ENCODE measurements around the gene DLGAP3. TPM values are rescaled to one million over a fixed set of nuclear protein-coding genes. Genes with fewer than 3 reads are reported as not detected.

The DLGAP3 gene
- polyA plus RNA-seq, 1 donor (not counting 4 experiments of a cell fraction or from before 2014, with no cell fraction given) = not detected

DNA sequence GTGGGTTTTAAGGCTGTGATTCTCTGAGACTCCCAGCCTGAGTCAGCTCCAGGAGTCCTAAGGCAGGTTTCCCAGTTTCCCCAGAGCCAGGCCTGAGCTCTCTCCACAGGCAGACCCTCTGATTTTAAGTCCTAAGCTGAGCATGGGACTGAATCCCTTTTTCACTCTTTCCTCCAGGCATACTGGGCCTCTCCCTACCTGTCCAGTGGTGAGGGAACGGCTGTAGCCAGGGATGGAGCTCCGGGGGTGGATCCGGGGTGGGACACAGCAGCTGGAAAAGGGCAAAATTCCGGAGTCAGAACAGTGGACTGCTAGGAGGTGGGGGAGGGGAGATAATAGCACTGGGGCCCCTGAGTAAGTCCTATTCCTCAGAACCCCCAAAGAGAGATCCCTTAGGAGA is 30.0 kb downstream of the DLGAP3 start:
- Histone ChIP-seq H3K4me2 (ENCODE audit: control insufficient read depth, extremely low read depth, insufficient read depth, low read depth, low read length) (no peak overlapping the region), H3K9me3 (ENCODE audit: control insufficient read depth, low read depth, low read length) (no peaks in the 10 kb centered on the region), H3K9me1 (ENCODE audit: control insufficient read depth, extremely low read depth, insufficient read depth, low read length) (no peaks in the 10 kb centered on the region), H2AFZ (ENCODE audit: control insufficient read depth, low read length) (no peak overlapping the region), H3K27ac (ENCODE audit: control insufficient read depth, insufficient read depth, low read length) (no peak overlapping the region), H3K27me3 (ENCODE audit: control insufficient read depth, extremely low read depth, insufficient read depth, low read length) (no peaks in the 10 kb centered on the region), H3K4me1 (ENCODE audit: control insufficient read depth, extremely low read depth, insufficient read depth, low read length) (no peaks in the 10 kb centered on the region), H3K36me3 (ENCODE audit: control insufficient read depth in 2 of 2, extremely low read depth in 1 of 2, insufficient read depth in 2 of 2, low read length in 2 of 2) (no peaks in the 10 kb centered on the region), H3K4me3 (ENCODE audit: control insufficient read depth in 2 of 3, extremely low read depth in 1 of 3, insufficient read depth in 2 of 3, low read depth in 1 of 3, low read length in 3 of 3) (no peak overlapping the region), H3K9ac (ENCODE audit: control insufficient read depth, extremely low read depth, insufficient read depth, low read length) (no peak overlapping the region), H4K20me1 (ENCODE audit: control insufficient read depth, extremely low read depth, insufficient read depth, low read length) (no peaks in the 10 kb centered on the region), H3K79me2 (ENCODE audit: control insufficient read depth, insufficient read depth, low read length) (no peaks in the 10 kb centered on the region)
- TF ChIP-seq EZH2 (IDR thresholded peaks at IDR 0.05; ENCODE audit: low read length) = no peak
- TF ChIP-seq CTCF (optimal IDR thresholded peaks at IDR 0.05 in 1 of 3, IDR thresholded peaks at IDR 0.05 in 1 of 3, conservative IDR thresholded peaks at IDR 0.05 in 1 of 3; ENCODE audit: extremely low read depth in 1 of 3, insufficient read depth in 2 of 3, low read length in 3 of 3) = no peak
- DNase-seq (ENCODE audit: low read depth, low spot score) (no peak), FAIRE-seq (no peak)
- dilution Hi-C loops (cut with MboI; ENCODE audit: extremely low pct_ligation_motif_present, low sequenced_read_pairs) = no loop called here

GRCh38 chr1:34898330-34898761 is 31.1 kb downstream of the DLGAP3 start:
- Histone ChIP-seq H3K79me2 (ENCODE audit: control insufficient read depth, insufficient read depth, low read length) (no peaks in the 10 kb centered on the region), H3K4me1 (ENCODE audit: control insufficient read depth, extremely low read depth, insufficient read depth, low read length) (no peaks in the 10 kb centered on the region), H3K27ac (ENCODE audit: control insufficient read depth, insufficient read depth, low read length) (no peak overlapping the region), H3K36me3 (ENCODE audit: control insufficient read depth in 2 of 2, extremely low read depth in 1 of 2, insufficient read depth in 2 of 2, low read length in 2 of 2) (no peaks in the 10 kb centered on the region), H3K27me3 (ENCODE audit: control insufficient read depth, extremely low read depth, insufficient read depth, low read length) (no peaks in the 10 kb centered on the region), H3K9me1 (ENCODE audit: control insufficient read depth, extremely low read depth, insufficient read depth, low read length) (no peaks in the 10 kb centered on the region), H3K4me3 (ENCODE audit: control insufficient read depth in 2 of 3, extremely low read depth in 1 of 3, insufficient read depth in 2 of 3, low read depth in 1 of 3, low read length in 3 of 3) (no peak overlapping the region), H3K9ac (ENCODE audit: control insufficient read depth, extremely low read depth, insufficient read depth, low read length) (no peak overlapping the region), H2AFZ (ENCODE audit: control insufficient read depth, low read length) (no peak overlapping the region), H3K9me3 (ENCODE audit: control insufficient read depth, low read depth, low read length) (no peaks in the 10 kb centered on the region), H4K20me1 (ENCODE audit: control insufficient read depth, extremely low read depth, insufficient read depth, low read length) (no peaks in the 10 kb centered on the region), H3K4me2 (ENCODE audit: control insufficient read depth, extremely low read depth, insufficient read depth, low read depth, low read length) (no peak overlapping the region)
- FAIRE-seq (no peak), DNase-seq (ENCODE audit: low read depth, low spot score) (no peak)
- dilution Hi-C loops (cut with MboI; ENCODE audit: extremely low pct_ligation_motif_present, low sequenced_read_pairs) = no loop called here
- TF ChIP-seq CTCF (optimal IDR thresholded peaks at IDR 0.05 in 1 of 3, IDR thresholded peaks at IDR 0.05 in 1 of 3, conservative IDR thresholded peaks at IDR 0.05 in 1 of 3; ENCODE audit: extremely low read depth in 1 of 3, insufficient read depth in 2 of 3, low read length in 3 of 3) (no peak), EZH2 (IDR thresholded peaks at IDR 0.05; ENCODE audit: low read length) (no peak)

All from keratinocyte (primary cell).